ENCODE data around the gene ZNF536.
"Not testable (repeated sequence)": the region's sequence is repeated elsewhere in the genome, so short reads cannot be mapped to it uniquely, and the experiment has no call there.

ZNF536 gene

DNA sequence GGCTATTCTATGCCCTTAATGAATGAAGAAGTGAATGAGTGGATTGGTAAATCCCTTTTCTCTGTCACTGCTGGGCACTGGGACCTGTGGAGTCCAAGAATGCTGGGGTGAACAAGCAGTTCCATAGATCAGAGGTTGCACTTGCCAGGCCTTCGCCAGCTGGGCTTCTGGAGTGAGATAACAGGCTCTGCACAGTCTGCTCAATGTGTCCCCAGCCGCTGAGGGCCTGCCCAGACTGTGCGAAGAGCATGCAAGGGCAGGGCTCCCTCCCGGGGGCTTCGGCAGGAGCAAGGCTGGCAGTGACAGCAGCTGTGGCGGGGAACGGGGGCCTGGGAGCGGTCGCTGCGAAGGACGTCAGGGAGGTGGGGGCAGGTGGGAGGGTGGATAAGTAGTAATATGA lies 51.3 kb downstream of the ZNF536 start:
- DNase-seq = no peak

DNA sequence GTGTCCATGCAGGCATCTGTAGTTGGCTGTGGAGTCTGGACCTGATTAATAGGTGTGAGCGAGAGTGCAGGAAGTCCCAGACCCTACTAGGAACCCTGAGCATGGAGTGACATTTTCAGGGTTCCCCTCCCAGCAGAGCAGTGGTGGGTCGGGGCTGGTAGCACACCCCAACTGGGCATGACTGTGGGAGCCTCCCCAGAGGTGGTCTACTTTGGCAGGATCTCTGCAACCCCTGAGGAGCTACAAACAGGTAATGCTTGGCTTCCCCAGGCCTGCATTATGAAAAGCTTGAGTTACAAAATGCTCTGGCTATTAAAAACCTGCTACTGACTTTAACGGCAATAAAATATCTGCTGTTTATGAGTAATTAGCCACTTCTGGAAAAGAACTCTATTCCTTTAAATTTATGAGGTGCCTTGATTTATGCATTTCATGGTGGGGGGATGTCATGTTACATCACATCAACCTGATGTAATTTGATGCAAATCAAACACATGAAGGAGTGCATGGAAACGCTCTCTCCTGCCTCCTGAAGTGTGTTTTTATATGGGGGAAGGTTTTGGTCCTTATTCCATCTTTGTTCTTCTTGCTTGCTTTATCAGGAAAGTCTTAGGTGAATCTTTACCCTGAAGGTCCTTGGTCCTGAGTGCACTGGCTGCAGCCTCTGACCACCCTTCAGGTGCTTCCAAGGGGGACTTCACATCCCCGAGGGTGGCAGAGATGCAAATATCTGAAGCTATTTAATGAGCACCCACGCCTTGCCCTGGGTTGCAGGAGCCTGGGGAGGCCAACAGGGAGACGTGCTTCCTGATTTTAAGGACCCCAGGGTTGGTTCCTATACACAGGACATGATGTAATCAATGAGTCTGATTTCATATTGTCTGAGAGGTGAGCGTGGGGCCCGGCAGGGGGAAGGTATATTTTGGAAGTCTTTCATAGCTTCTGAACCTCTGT lies 54.0 kb downstream of the ZNF536 start:
- no peak for DNase-seq

DNA sequence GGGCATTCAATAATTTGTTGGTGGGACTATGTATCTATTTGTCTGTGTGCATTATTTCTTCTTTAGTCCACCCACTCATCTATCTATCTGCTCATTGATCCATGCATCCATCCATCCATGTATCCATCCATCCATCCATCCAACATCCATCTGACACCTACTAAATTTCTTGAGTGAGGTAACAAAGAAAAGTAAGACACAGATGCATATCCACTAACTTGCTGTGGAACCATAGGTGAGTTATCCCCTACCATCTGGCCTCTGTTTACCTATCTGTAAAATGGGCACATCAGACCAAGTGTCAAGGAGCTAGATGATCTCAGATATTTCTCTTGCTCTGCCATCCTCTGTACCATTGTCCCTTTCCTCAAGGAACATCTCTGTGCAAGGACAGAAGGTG lies 54.7 kb downstream of the ZNF536 start:
- no peak for DNase-seq

DNA sequence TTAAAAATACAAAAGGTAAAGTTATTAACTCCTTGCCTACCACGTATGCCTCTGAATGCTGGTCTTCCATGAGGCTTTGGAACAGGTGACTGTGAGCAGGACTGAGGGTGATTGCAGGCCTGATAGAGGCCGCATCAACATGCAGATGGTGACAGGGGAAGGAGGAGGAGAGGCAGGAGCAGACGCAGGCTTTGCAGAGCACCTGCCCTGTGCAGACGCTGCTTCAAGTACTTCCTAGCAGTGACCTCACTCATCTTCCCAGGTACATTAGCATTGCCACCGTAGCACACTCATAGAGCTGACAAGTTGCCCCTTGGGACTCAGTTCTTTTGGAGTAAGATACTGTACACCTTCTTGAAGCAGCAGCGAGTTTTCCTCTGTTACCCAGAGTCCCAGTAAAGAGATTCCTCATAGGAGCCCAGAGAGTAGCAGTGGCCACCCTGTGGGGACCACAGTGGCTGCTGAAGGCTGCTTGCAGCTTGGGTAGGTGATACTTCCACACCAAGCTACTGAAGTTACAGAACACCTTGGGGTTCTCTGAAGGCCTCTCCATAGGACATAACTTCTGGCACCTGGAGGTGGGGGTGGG lies 56.0 kb downstream of the ZNF536 start:
- DNase-seq = no peak

DNA sequence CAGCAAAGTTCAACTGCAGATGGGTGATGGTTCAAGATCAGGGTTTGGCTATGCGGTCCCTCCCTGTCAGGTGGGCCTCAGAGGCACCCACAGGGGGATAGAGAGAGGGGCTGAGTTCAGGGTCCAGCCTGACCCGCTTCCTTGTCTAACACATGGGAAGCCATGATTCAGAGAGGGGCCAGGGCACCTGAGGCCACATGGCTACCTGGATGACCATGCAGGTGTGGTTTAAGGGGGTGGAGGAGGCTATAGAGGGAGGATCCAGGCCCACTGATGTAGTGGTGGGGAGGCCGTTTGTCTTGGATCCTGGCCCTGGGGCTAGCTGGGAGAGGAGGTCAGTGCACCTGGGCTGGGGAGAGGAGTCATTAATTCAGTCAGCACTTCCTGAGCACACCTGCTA lies 56.7 kb downstream of the ZNF536 start:
- DNase-seq = no peak

DNA sequence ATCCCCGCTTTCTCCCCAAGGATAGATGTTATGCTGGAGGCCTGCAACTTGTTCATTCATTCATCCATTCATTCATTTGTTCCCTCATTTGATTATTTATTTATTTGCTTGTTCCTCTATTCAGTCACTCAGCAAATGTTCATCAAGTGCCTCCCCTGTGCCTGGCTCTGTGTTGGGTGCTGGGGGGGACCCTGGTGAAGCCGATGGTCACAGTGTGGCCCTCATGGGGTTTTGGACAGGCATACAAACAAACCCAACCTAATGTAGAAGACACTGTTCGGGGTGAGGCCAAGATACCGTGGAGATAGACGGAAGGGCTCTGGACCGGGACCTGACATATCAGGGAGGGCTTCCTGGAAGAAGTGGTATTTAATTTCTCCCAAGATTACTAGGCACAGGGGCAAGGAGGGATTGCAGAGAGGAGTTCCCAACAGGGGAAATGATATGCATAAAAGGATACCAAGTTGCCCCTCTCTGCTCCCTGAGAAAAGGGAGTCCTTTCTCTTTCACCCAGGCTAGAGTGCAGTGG lies 58.1 kb downstream of the ZNF536 start:
- no peak for DNase-seq

DNA sequence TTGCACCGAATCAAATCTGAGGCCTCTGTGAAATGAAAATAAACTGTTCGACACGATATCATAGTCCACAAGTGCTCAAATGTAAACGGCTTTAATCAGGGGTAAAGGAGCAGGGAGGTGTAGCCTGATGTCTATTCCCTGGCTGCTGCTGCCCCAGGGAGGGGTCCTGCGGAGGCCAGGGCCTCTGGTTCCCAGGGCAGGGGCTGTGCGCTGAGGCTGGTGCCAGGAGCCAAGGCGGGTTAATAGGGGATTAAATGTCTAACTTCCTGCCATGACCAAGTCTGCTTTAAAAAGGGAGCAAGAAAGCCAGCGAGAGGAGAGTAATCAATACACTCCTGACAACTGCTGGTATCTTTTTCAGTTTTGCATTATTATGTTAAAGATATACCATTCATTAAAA lies 59.4 kb downstream of the ZNF536 start:
- DNase-seq = no peak

DNA sequence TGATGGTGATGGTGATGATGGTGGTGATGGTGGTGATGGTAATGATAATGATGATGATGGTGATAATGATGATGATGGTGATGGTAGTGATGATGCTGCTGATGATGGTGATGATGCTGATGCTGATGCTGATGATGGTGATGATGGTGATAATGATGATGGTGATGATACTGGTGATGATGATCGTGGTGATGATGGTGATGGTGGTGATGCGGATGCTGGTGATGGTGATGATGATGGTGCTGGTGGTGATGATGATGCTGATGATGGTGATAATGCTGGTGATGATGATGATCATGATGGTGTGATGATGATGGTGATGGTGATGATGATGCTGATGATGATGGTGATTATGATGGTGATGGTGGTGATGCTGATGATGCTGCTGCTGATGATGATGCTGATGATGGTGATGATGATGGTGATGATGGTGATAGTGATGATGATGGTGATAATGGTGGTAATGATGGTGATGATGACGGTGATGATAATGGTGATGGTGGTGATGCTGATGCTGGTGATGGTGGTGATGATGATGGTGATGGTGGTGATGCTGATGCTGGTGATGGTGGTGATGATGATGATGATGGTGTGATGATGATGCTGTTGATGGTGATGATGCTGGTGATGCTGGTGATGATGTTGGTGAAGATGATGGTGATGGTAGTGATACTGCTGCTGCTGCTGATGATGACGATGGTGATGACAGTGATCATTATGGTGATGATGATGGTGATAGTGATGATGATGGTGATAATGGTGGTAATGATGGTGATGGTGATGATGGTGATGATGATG lies 62.8 kb downstream of the ZNF536 start:
- no peak for DNase-seq

DNA sequence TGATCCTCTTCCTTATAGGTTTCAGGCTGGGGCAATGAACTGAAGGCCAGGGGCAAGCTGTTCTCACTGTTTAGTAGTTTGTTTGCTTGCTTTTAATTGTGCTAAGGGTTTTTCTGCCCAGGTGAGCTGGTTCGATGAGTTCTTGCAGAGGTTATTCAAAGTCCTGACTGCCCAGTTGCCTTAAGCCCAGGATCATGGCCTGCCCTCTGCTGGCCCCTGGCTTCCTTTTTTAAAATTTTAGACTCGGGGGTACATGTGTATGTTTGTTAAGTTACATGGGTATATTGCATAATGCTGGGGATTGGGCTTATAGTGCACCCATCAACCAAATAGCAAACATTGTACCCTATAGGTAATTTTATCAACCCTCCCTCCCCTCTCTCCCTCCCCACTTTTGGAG lies 65.7 kb downstream of the ZNF536 start:
- no peak for DNase-seq

DNA sequence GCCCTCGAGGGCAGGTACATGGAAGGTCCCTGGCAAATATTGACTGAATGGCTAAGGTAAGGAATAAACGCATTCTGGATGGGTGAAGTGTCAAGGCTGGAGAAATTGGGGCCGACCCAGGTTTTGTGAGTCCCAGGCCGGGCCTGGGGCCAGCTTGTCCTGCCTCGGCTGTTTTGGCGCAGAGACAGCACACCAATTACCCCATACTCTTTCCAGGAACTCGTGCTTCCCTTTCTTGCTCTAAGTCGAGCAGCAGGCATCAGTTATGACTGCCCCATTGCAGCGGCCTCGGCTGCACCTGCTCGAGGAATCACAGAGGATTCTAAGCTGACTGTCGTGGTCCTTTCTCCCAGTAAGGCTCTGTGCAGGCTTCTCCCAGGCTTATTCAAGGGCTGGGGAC lies 67.1 kb downstream of the ZNF536 start:
- DNase-seq = no peak

DNA sequence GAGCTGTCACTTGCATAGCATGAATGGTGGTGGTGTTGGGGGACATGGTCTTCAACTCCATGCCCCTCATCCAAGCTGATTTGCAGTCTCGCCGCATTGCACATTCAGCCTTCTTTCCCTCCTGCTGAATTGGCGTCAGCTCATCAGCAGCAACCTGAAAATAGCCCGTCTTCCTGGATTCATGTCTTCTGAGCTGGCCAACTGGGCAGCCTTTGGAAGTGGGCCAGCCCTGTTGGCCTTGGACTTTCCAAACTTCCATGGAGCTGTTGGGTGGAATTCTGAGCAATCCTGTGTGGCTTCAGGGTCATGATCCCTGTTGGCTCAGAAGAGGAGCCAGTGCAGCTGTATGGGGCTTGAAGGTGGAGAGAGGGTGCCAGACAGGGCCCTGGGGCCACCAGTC lies 68.8 kb downstream of the ZNF536 start:
- no peak for DNase-seq

DNA sequence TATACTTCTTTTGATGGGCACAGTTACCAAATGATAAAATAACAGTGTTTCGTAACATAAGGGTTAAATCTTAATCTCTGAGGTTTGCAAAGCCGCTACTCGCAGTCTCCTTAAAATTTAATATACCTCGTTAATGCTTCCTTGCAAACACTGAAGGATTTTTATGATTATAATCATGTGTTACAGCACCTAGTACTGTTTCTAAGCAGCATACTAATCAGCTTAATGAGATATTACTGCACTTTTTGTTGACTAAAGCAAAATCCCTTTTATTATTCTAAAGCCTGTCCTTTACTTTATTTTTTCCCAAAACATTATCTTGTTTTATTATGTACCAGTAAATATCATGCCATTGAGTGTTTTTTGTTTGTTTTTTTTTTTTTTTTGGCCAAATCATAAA lies 70.5 kb downstream of the ZNF536 start:
- no peak for DNase-seq

DNA sequence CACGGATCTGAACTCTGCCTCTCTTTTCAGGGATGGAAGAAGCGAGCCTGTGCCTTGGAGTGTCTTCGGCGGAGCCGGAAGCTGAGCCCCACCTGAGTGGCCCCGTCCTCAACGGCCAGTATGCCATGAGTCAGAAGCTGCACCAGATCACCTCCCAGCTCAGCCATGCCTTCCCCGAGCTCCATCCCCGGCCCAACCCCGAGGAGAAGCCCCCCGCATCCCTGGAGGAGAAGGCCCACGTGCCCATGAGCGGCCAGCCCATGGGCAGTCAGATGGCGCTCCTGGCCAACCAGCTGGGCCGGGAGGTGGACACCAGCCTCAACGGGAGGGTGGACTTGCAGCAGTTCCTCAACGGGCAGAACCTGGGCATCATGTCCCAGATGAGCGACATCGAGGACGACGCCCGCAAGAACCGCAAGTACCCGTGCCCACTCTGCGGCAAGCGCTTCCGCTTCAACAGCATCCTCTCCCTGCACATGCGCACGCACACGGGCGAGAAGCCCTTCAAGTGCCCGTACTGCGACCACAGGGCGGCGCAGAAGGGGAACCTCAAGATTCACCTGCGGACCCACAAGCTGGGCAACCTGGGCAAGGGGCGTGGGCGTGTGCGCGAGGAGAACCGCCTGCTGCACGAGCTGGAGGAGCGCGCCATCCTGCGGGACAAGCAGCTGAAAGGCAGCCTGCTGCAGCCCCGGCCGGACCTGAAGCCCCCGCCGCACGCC lies 71.5 kb downstream of the ZNF536 start:
- DNase-seq = no peak

DNA sequence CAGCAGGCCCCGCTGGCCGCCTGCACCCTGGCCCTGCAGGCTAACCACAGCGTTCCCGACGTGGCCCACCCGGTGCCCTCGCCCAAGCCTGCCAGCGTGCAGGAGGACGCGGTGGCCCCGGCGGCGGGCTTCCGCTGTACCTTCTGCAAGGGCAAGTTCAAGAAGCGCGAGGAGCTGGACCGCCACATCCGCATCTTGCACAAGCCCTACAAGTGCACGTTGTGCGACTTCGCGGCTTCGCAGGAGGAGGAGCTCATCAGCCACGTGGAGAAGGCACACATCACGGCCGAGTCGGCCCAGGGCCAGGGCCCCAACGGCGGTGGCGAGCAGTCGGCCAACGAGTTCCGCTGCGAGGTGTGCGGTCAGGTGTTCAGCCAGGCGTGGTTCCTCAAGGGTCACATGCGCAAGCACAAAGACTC lies 72.1 kb downstream of the ZNF536 start:
- no peak for DNase-seq

DNA sequence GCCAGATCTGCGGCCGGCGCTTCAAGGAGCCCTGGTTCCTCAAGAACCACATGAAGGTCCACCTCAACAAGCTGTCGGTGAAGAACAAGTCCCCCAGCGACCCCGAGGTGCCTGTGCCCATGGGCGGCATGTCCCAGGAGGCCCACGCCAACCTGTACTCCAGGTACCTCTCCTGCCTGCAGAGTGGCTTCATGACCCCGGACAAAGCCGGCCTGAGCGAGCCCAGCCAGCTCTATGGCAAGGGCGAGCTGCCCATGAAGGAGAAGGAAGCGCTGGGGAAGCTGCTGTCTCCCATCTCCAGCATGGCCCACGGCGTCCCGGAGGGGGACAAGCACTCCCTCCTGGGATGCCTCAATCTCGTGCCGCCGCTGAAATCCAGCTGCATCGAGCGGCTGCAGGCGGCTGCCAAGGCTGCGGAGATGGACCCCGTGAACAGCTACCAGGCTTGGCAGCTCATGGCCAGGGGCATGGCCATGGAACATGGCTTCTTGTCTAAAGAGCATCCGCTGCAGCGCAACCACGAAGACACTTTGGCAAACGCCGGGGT lies 72.6 kb downstream of the ZNF536 start:
- DNase-seq = no peak

DNA sequence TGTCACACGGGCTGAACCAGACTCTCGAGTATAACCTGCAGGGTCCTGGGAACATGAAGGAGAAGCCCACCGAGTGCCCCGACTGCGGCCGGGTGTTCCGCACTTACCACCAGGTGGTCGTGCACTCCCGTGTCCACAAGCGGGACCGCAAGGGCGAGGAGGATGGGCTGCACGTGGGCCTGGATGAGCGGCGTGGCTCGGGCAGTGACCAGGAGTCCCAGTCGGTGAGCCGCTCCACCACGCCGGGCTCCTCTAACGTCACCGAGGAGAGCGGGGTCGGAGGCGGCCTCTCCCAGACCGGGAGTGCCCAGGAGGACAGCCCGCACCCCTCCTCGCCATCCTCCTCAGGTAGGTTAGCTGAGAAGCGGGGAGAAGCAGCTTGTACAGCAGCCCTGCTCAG lies 73.2 kb downstream of the ZNF536 start:
- DNase-seq = no peak

DNA sequence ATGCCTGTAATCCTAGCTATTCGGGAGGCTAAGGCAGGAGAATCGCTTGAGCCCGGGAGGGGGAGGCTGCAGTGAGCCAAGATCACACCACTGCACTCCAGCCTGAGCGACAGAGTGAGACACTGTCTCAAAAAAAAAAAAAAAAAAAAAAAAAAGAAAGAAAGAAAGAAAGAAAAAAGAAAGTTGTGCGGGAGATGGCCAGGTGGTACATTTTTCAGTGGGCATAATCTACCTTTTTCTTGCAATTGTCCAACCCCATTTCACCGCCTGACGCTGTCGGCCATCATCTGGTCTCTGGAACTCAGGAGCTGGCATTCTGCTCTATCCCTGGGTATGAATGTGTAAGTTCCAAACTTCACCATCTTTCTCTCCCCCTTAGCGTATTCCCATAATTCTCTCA lies 73.9 kb downstream of the ZNF536 start:
- DNase-seq = not testable (repeated sequence)

DNA sequence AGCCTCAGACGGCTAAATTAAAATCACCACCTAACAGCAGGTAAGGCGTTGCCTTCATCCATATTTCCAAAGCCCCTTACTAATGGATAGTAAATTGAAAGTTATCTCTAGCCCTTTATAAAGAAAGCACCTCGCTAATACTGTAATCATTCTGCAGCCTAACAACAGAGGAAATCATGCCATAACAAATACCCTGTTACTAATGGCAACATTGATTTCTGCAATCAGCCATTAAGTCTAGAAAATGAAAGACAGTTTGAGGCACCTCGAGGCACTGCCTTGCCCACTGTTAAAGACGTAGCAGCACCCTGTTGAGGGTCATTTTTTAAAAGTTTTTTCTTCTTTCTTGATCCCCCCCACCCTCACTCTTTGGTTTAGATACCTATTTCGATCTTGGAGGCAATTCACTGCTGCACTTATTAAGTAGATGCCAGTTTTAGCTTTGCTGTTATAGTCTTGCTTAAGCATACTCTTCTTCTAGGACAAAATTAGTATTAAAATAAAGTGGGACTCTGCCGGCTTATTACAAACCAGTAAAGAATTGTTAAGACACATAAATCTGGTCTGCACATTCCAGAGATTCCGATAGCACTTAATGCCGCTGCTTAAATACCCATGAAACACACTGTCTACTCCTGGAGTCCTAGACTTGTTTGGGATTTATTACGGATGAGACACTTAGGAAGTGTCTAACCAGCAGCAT lies 74.8 kb downstream of the ZNF536 start:
- DNase-seq = no peak

DNA sequence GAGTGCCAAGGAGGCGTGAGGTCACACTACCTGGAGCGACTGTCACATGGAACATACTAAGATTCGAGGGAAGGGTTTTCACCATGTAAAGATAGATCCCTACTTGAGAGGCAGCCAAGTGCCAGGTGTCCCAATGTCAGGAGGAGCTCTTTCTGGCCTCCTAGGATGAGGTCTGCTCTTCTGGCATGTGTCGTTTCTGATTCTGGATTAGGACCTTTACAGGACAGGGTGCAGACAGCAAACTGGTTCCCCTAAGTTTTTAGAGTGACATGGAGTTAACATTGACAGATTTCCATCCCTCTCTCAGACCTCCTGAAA lies 75.3 kb downstream of the ZNF536 start:
- no peak for DNase-seq

DNA sequence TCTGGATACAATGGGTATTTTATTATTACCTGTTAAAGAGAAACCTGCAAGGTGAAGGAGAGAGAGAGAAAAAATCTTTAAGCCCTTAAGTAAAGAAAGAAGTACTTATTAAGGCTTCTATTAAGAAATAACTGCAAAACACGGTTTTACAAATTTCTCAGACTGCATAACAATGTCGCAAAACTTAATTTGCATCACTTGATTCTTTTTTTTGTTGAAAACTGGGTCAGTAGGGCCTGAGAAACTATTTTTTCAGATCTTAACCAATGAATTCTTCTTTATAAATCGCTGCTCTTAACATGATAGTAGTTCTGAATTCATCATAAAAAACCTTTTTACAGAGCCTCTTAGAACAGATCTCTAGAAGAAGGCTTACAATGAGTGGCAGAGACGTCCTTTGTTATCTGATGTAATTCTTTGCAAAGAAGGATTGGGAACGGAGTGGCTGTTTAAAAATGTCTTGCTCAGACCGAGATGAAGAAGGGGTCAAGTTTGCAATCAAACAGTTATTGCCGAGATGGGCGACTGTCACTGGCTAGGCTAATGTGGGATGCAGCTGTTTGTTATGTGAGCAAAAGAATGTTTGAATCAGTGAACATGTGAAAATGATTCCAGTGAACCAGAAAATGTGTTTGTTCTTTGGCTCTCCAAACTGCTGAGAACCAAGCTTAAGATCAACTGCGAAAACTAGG lies 76.3 kb downstream of the ZNF536 start:
- no peak for DNase-seq

DNA sequence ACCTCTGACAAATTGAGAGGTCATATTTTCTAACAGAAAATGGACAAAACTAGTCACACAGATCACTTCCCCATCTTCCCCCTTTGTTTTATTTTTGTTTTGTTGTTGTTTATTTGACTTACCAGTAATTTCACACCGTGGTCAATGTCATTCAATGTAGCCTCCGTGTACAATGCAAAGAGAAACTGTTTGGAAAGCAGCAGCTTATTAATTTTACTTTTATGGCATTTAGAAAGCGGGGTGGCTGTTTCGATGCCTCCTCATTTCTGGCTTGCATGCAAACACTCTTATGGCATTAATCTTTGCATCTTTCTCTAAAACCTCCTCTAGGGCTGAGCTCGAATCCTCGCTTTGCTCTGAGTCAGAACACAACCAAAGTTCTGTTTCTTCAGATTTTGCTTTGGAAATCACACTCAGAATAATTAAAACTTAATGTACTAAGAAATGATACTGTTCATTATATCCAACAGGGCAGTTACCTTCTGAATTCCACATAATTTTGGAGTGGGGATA lies 77.0 kb downstream of the ZNF536 start:
- DNase-seq = no peak

Data from NK-92 treated with Interleukin-12 subunit alpha and Interleukin-12 subunit beta, amount 100 ng/mL, for 24 hours (cell line).